Epithelial cell of esophagus (primary cell): ENCODE results near the gene FIBP.
"Not testable (repeated sequence)": the region's sequence is repeated elsewhere in the genome, so short reads cannot be mapped to it uniquely, and the experiment has no call there.

Source experiments
- DNase-seq: peaks from one replicate; pipeline ENCODE4 v3.0.0; 2010; ENCODE audit warnings: low read depth
- H3K4me3 ChIP-seq: 2 replicates; pipeline ENCODE4 v1.5.1; 2011; ENCODE audit warnings: mild to moderate bottlenecking, low read length, control low read depth
- CTCF ChIP-seq: IDR thresholded peaks from 2 replicates; pipeline ENCODE4 v1.5.1; 2011; ENCODE audit warnings: low read depth, mild to moderate bottlenecking, low read length, control low read depth, inconsistent platforms; ENCODE audit not compliant: insufficient read depth; ENCODE audit errors: missing control alignments

The FIBP gene

DNA sequence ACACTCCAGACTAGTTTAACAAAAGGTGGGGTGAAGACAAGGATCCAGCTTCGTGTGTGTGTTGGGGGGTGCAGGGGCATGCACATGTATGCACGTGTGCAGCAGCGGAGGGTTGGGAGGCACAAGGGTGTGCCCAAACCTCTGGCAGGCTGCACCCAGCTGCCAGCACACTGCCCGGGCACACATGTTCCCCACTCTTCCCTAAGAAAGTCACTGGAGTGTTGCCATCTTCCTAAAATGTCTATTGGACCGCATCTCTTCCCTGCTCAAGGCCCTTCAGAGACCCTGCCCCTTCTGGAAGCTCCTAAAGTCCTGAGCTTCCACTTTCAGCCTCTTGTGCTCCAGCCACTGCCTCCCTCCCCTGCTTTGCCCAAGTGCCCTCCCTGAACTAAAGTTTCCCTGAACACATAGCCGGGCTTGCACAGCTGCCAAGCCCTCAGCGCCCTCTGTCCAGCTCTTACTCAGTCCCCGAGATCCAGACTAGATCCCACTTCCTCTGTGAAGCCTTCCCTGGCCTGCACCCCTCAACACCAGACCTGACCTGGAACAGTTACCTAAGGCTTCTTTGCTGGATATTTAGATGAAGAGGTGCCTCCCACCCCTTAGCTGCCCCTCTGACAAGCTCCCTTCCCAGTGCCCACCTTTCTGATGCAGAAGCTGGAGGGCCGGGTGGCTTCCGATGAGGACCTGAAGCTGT, 36.3 kb downstream of the FIBP start:
- H3K4me3 ChIP-seq: no peak overlapping the region
- DNase-seq: no peak

DNA sequence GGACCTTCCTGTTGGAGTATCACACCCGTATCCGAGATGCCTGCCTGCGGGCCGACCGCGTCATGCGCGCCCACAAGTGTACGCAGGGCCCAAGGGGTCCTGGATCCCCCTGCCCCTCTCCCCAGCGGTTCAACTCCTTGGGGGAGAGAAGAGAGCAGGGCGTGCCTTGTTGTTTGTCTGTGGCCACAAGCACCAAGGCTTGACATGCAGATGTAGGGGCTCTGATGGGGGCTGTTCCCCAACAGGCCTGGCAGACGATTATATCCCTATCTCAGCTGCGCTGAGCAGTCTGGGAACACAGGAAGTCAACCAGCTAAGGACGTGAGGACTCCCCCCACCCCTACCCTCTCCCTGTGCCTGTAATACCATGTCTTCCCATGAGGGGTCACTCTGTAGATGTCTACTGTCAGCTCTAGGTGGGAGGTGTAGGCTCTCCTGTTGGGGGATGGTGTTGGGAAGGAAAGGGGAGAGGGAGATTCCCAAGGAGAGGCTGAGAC, 37.1 kb downstream of the FIBP start:
- peak; percentile 62 for TF ChIP-seq CTCF
- H3K4me3 ChIP-seq: no peak overlapping the region
- no peak for DNase-seq

More for the DNA sequence above, 36.3 kb downstream of the FIBP start:
- no peak for TF ChIP-seq CTCF

GRCh38 chr11:65850217-65851082, 37.8 kb downstream of the FIBP start:
- no peak for DNase-seq

DNA sequence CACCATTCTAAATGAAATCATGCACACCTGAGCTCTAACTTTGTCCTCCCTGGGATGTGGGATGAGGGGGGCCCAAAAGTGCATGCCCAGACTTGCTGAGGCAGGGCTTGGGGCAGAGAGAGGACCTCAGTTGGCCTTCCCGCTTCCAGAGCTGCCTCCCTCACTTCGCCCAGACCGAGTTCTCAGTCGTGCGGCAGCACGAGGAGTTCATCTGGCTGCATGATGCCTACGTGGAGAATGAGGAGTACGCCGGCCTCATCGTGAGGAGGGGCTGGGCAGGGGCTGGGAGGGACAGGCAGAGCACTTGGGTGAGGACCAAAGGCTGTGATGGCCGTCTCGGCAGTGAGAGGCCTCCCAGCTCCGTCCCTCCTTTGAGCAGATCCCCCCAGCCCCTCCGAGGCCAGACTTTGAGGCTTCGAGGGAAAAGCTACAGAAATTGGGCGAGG, 38.5 kb downstream of the FIBP start:
- no peak for DNase-seq
- no peak for TF ChIP-seq CTCF
- H3K4me3 ChIP-seq: no peak overlapping the region

More at GRCh38 chr11:65850217-65851082, 37.8 kb downstream of the FIBP start:
- no peak for TF ChIP-seq CTCF
- H3K4me3 ChIP-seq: no peak overlapping the region

GRCh38 chr11:65849366-65849765, 38.9 kb downstream of the FIBP start:
- no peak for TF ChIP-seq CTCF
- H3K4me3 ChIP-seq: no peak overlapping the region

GRCh38 chr11:65848693-65849092, 39.6 kb downstream of the FIBP start:
- DNase-seq, H3K4me3 ChIP-seq: not testable (repeated sequence)

More at GRCh38 chr11:65849366-65849765, 38.9 kb downstream of the FIBP start:
- DNase-seq: no peak

DNA sequence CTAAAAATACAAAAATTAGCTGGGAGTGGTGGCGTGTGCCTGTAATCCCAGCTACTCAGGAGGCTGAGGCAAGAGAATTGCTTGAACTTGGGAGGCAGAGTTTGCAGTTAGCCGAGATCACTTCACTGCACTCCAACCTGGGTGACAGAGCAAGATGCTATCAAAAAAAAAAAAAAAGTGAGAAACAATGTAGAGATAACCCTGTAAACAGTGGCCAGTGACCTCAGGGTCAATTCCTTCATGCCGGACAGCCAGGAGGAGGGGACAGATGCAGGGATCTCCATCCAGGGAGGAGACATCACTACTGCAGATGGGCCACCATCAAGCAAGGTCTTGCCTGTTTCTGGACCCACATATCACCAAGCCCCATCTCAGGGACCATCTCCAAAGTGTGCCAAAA, 40.5 kb downstream of the FIBP start:
- no peak for TF ChIP-seq CTCF
- H3K4me3 ChIP-seq: no peak overlapping the region
- DNase-seq: no peak
